GM19023 (cell line): ENCODE data around the gene PIMREG.

Source experiments
- ATAC-seq: cut with Tn5 transposase; IDR thresholded peaks from one replicate; pipeline ENCODE4 v1.9.1; 2021; ENCODE audit warnings: mild to moderate bottlenecking, moderate library complexity; ENCODE audit not compliant: unreplicated experiment

The PIMREG gene

GRCh38 chr17:6460531-6461161 is 16.4 kb downstream of the PIMREG start:
- no peak for ATAC-seq

- no peak for ATAC-seq
Measured at GRCh38 chr17:6461246-6461645, 17.0 kb downstream of the PIMREG start.

- ATAC-seq, result no peak
Measured at GRCh38 chr17:6461792-6462524, 17.7 kb downstream of the PIMREG start.

- no peak for ATAC-seq
Measured at GRCh38 chr17:6462692-6463091, 18.4 kb downstream of the PIMREG start.

GRCh38 chr17:6463616-6464445 is 19.6 kb downstream of the PIMREG start:
- ATAC-seq, result no peak

GRCh38 chr17:6464446-6465041 is 20.3 kb downstream of the PIMREG start:
- ATAC-seq, result no peak

- no peak for ATAC-seq
Measured at GRCh38 chr17:6465206-6466003, 21.1 kb downstream of the PIMREG start.

GRCh38 chr17:6467567-6467966 is 23.3 kb downstream of the PIMREG start:
- ATAC-seq, result no peak

GRCh38 chr17:6468051-6468790 is 24.0 kb downstream of the PIMREG start:
- ATAC-seq, result no peak

- ATAC-seq, result no peak
Measured at GRCh38 chr17:6470146-6470718, 26.0 kb downstream of the PIMREG start.

GRCh38 chr17:6470751-6471521 is 26.7 kb downstream of the PIMREG start:
- ATAC-seq, result no peak

GRCh38 chr17:6471531-6472465 is 27.5 kb downstream of the PIMREG start:
- no peak for ATAC-seq

GRCh38 chr17:6472517-6472916 is 28.3 kb downstream of the PIMREG start:
- no peak for ATAC-seq

- ATAC-seq, result no peak
Measured at GRCh38 chr17:6473128-6473767, 29.0 kb downstream of the PIMREG start.

- ATAC-seq, result no peak
Measured at GRCh38 chr17:6474376-6474775, 30.1 kb downstream of the PIMREG start.

GRCh38 chr17:6474906-6475305 is 30.7 kb downstream of the PIMREG start:
- ATAC-seq, result no peak

GRCh38 chr17:6475411-6475810 is 31.2 kb downstream of the PIMREG start:
- ATAC-seq, result no peak
